ENCODE results near the gene PAOX. TPM values are rescaled to one million over a fixed set of nuclear protein-coding genes. Genes with fewer than 3 reads are reported as not detected.

PAOX gene
- total and polyA plus RNA-seq, 2 of the 13 experiments (the other 11 are each of a cell fraction or from before 2014, with no cell fraction given): 0.49 to 0.77 TPM

DNA sequence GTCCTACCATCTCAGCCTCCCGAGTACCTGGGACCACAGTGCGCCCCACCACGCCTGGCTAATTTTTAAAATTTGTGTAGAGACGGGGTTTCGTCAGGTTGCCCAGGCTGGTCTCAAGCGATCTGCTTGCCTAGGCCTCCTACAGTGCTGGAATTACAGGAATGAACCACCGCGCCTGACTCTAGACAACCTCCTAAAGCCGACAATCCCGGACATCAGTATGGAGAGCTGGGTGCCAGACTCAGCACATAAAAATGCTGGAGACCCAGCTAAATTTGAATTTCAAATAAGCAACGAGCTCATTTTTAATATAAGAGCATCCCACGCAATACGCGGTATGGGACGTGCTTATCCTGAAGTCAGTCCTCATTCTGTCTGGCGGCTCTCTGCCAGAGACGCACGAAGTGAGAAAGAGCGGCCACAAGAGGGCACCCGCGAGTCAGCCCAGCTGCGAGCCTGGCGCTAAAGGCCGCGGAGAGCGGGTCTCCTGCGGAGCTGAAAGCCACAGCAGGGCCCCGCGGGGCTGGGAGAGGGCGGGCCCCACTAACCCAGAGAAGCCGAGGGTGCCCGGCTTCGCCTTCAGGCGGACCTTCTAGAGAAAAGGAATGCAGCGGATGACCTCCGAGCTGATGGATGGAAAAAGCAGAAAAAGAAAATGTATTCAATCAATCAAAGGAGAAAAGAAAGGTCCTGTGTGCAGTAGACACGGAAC is 49.4 kb upstream of the PAOX start:
- Histone ChIP-seq H3K79me2 (ENCODE audit: insufficient read depth, low read length) (no peaks in the 10 kb centered on the region), H3K4me2 (ENCODE audit: low read depth, low read length) (peak overlapping the region; percentile 82), H3K9ac (ENCODE audit: insufficient read depth, low read depth, low read length) (no peak overlapping the region), H3K4me1 (ENCODE audit: insufficient read depth, low read length) (peaks cover 31% of the 10 kb centered on the region), H3K27me3 (ENCODE audit: control insufficient read depth in 1 of 2, insufficient read depth in 2 of 2, low read length in 2 of 2) (peaks cover 7 to 73% of the 10 kb centered on the region in 2 experiments), H3K9me3 (ENCODE audit: low read length) (no peaks in the 10 kb centered on the region), H2AFZ (ENCODE audit: low read length) (no peak overlapping the region), H3K36me3 (replicated peaks in 1 of 2; ENCODE audit: control insufficient read depth in 1 of 2, insufficient read depth in 2 of 2, low read length in 2 of 2) (no peaks in the 10 kb centered on the region), H3K27ac (ENCODE audit: extremely low read length, insufficient read depth, low read length) (no peak overlapping the region), H4K20me1 (ENCODE audit: insufficient read depth, low read length) (no peaks in the 10 kb centered on the region), H3K4me3 (replicated peaks in 1 of 3; ENCODE audit: insufficient read depth in 1 of 3, low read depth in 2 of 3, low read length in 3 of 3) (peak overlapping the region in 1 of 3 experiments; percentile 40; a peak in 2 of 6 replicates)
- in situ Hi-C loops (cut with HindIII; ENCODE audit: extremely low pct_ligation_motif_present, low pct_unique_long_range_greater_than_20kb) (no loop called here), intact Hi-C loops (cut with micrococcal nuclease; ENCODE audit: unreplicated experiment) (loop anchor here (2.0 to 10.0 kb wide), 2 partner anchors 45 to 65 kb away; partner anchors contain the start of genes ECHS1, MTG1 and PAOX)
- CTCF ChIA-PET (ENCODE audit: low intra/inter-chr PET ratio, low total read pairs): interaction anchor here (0.8 kb wide), 1 partner anchor 11 kb away, joined by 3 read pairs; no protein-coding TSS in a partner anchor
- FAIRE-seq (no peak), DNase-seq (ENCODE audit: low spot score) (peak; percentile 70), ATAC-seq (peak; percentile 87)
- no TSS peak for BruUV-seq (replicated peaks)
- 8% methylated on average over 35 of the region's 37 CpGs for WGBS (ENCODE audit: low lambda C conversion rate)
- POLR2A ChIA-PET: interaction anchor here (1.1 to 4.5 kb wide), 5 partner anchors 18 to 49 kb away, joined by 3 to 31 read pairs (median 9); partner anchors contain the start of genes ECHS1, FUOM, PAOX and PRAP1
- TF ChIP-seq ZNF343 (CRISPR knock-in tag; IDR thresholded peaks at IDR 0.05) (no peak), BORCS8-MEF2B (CRISPR knock-in tag; IDR thresholded peaks at IDR 0.05) (no peak), SMAD1 (CRISPR knock-in tag; IDR thresholded peaks at IDR 0.05; ENCODE audit: borderline replicate concordance, low read depth) (no peak), NFE2 (CRISPR knock-in tag; IDR thresholded peaks at IDR 0.05) (no peak), ZNF350 (CRISPR knock-in tag; IDR thresholded peaks at IDR 0.05; ENCODE audit: borderline replicate concordance, low read depth) (no peak), SRY (CRISPR knock-in tag; IDR thresholded peaks at IDR 0.05) (no peak), HHEX (CRISPR knock-in tag; IDR thresholded peaks at IDR 0.05) (no peak), KLF11 (CRISPR knock-in tag; IDR thresholded peaks at IDR 0.05) (no peak), SNRNP70 (IDR thresholded peaks at IDR 0.05; ENCODE audit: low read depth, low read length) (no peak)
- TF ChIP-seq, protein P1, sequence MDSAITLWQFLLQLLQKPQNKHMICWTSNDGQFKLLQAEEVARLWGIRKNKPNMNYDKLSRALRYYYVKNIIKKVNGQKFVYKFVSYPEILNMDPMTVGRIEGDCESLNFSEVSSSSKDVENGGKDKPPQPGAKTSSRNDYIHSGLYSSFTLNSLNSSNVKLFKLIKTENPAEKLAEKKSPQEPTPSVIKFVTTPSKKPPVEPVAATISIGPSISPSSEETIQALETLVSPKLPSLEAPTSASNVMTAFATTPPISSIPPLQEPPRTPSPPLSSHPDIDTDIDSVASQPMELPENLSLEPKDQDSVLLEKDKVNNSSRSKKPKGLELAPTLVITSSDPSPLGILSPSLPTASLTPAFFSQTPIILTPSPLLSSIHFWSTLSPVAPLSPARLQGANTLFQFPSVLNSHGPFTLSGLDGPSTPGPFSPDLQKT (CRISPR knock-in tag; IDR thresholded peaks at IDR 0.05; ENCODE audit: borderline replicate concordance): no peak
- TF ChIP-seq, protein P2, sequence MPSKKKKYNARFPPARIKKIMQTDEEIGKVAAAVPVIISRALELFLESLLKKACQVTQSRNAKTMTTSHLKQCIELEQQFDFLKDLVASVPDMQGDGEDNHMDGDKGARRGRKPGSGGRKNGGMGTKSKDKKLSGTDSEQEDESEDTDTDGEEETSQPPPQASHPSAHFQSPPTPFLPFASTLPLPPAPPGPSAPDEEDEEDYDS (CRISPR knock-in tag; IDR thresholded peaks at IDR 0.05): 0 out of 2 replicates have a peak, but pooled peaks have one; percentile 26
- TF ChIP-seq, protein P3, sequence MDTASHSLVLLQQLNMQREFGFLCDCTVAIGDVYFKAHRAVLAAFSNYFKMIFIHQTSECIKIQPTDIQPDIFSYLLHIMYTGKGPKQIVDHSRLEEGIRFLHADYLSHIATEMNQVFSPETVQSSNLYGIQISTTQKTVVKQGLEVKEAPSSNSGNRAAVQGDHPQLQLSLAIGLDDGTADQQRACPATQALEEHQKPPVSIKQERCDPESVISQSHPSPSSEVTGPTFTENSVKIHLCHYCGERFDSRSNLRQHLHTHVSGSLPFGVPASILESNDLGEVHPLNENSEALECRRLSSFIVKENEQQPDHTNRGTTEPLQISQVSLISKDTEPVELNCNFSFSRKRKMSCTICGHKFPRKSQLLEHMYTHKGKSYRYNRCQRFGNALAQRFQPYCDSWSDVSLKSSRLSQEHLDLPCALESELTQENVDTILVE (CRISPR knock-in tag; IDR thresholded peaks at IDR 0.05): peak; percentile 22; the same call in 1 of the 2 replicates
- TF ChIP-seq, protein P4, sequence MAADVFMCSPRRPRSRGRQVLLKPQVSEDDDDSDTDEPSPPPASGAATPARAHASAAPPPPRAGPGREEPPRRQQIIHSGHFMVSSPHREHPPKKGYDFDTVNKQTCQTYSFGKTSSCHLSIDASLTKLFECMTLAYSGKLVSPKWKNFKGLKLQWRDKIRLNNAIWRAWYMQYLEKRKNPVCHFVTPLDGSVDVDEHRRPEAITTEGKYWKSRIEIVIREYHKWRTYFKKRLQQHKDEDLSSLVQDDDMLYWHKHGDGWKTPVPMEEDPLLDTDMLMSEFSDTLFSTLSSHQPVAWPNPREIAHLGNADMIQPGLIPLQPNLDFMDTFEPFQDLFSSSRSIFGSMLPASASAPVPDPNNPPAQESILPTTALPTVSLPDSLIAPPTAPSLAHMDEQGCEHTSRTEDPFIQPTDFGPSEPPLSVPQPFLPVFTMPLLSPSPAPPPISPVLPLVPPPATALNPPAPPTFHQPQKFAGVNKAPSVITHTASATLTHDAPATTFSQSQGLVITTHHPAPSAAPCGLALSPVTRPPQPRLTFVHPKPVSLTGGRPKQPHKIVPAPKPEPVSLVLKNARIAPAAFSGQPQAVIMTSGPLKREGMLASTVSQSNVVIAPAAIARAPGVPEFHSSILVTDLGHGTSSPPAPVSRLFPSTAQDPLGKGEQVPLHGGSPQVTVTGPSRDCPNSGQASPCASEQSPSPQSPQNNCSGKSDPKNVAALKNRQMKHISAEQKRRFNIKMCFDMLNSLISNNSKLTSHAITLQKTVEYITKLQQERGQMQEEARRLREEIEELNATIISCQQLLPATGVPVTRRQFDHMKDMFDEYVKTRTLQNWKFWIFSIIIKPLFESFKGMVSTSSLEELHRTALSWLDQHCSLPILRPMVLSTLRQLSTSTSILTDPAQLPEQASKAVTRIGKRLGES (CRISPR knock-in tag; IDR thresholded peaks at IDR 0.05; ENCODE audit: borderline replicate concordance): no peak
- TF ChIP-seq, protein P5, sequence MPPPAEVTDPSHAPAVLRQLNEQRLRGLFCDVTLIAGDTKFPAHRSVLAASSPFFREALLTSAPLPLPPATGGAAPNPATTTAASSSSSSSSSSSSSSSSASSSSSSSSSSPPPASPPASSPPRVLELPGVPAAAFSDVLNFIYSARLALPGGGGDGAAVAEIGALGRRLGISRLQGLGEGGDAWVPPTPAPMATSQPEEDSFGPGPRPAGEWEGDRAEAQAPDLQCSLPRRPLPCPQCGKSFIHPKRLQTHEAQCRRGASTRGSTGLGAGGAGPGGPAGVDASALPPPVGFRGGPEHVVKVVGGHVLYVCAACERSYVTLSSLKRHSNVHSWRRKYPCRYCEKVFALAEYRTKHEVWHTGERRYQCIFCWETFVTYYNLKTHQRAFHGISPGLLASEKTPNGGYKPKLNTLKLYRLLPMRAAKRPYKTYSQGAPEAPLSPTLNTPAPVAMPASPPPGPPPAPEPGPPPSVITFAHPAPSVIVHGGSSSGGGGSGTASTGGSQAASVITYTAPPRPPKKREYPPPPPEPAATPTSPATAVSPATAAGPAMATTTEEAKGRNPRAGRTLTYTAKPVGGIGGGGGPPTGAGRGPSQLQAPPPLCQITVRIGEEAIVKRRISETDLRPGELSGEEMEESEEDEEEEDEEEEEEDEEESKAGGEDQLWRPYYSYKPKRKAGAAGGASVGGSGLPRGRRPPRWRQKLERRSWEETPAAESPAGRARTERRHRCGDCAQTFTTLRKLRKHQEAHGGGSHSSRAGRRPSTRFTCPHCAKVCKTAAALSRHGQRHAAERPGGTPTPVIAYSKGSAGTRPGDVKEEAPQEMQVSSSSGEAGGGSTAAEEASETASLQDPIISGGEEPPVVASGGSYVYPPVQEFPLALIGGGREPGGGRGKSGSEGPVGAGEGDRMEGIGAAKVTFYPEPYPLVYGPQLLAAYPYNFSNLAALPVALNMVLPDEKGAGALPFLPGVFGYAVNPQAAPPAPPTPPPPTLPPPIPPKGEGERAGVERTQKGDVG (CRISPR knock-in tag; IDR thresholded peaks at IDR 0.05; ENCODE audit: borderline replicate concordance): no peak

Data from HepG2 (cell line).